ENCODE data around the gene IGLL5.

- TF ChIP-seq CTCF (IDR thresholded peaks at IDR 0.05; ENCODE audit: insufficient read depth, low read depth, low read length) (no peak), EZH2 (IDR thresholded peaks at IDR 0.05; ENCODE audit: insufficient read depth, low read length) (no peak)
Observed at GRCh38 chr22:22842085-22842484, 45.5 kb upstream of the IGLL5 start.
